ENCODE data around the gene UGT8. TPM values are rescaled to one million over a fixed set of nuclear protein-coding genes. Genes with fewer than 3 reads are reported as not detected.

Gene UGT8
- polyA plus RNA-seq, 1 of the 3 experiments (the other 2 are of a cell fraction), result not detected

GRCh38 chr4:114599903-114600552 is 1.4 kb downstream of the UGT8 start:
- no peak for TF ChIP-seq MAX (IDR thresholded peaks at IDR 0.05; ENCODE audit: low read depth)
- TF ChIP-seq USF1 (IDR thresholded peaks at IDR 0.05; ENCODE audit: borderline replicate concordance, low read depth), result no peak
- no peak for TF ChIP-seq EZH2phosphoT487 (IDR thresholded peaks at IDR 0.05; ENCODE audit: borderline replicate concordance, low read depth)
- TF ChIP-seq NFIC (IDR thresholded peaks at IDR 0.05; ENCODE audit: borderline replicate concordance), result no peak
- no peak for TF ChIP-seq CTCF (IDR thresholded peaks at IDR 0.05)
- no peak for TF ChIP-seq JUND (IDR thresholded peaks at IDR 0.05)
- no peak for TF ChIP-seq NRF1 (IDR thresholded peaks at IDR 0.05; ENCODE audit: low read depth, low read length)
- no peak for TF ChIP-seq ELF1 (IDR thresholded peaks at IDR 0.05)
- TF ChIP-seq RFX5 (IDR thresholded peaks at IDR 0.05; ENCODE audit: low read length), result no peak
- TF ChIP-seq MXI1 (IDR thresholded peaks at IDR 0.05; ENCODE audit: low read depth, low read length), result no peak
- no peak for TF ChIP-seq TAF1 (IDR thresholded peaks at IDR 0.05; ENCODE audit: borderline replicate concordance, low read depth, low read length)
- TF ChIP-seq FOXM1 (IDR thresholded peaks at IDR 0.05; ENCODE audit: low read depth), result no peak
- no peak for TF ChIP-seq RXRA (IDR thresholded peaks at IDR 0.05; ENCODE audit: borderline replicate concordance, low read depth)
- no peaks in the 10 kb centered on the region for H3K36me3 ChIP-seq (replicated peaks in 1 of 2; ENCODE audit: control insufficient read depth in 1 of 2, insufficient read depth in 2 of 2, low read length in 1 of 2)
- no peak overlapping the region for H2AFZ ChIP-seq (ENCODE audit: low read depth)
- no peak overlapping the region for H3K4me2 ChIP-seq
- no peaks in the 10 kb centered on the region for H3K9me2 ChIP-seq
- no peaks in the 10 kb centered on the region for H3K79me2 ChIP-seq (ENCODE audit: insufficient read depth)
- no peaks in the 10 kb centered on the region for H4K20me1 ChIP-seq (ENCODE audit: insufficient read depth)
- ChIA-PET CTCF (interaction anchor here (1.4 kb wide), 1 partner anchor 95 kb away, joined by 3 read pairs; no protein-coding TSS in a partner anchor), POLR2A (no interaction called here)
- peaks cover 0 to 7% of the 10 kb centered on the region in 2 experiments; a peak in 1 of 4 replicates for H3K4me1 ChIP-seq (ENCODE audit: control insufficient read depth in 1 of 2, insufficient read depth in 2 of 2, low read depth in 1 of 2, low read length in 1 of 2)
- H3F3A ChIP-seq (replicated peaks; ENCODE audit: insufficient read depth), result no peaks in the 10 kb centered on the region
- H3K27me3 ChIP-seq (ENCODE audit: insufficient read depth), result peaks cover 53% of the 10 kb centered on the region
- H3K9me3 ChIP-seq, result no peaks in the 10 kb centered on the region
- 9% methylated on average over 15 of the region's 15 CpGs for WGBS (ENCODE audit: low lambda C conversion rate)
- no peak overlapping the region for H3K27ac ChIP-seq (ENCODE audit: low read depth in 2 of 2, low read length in 1 of 2)
- DNase-seq, result no peak
- no peak overlapping the region for H3K9ac ChIP-seq
- no peak overlapping the region for H3K4me3 ChIP-seq (ENCODE audit: low read depth in 2 of 2, low read length in 1 of 2)

GRCh38 chr4:114600672-114601071 is 2.1 kb downstream of the UGT8 start:
- WGBS (ENCODE audit: low lambda C conversion rate), result 4% methylated on average over 1 of the region's 1 CpG
- POLR2A ChIA-PET, result no interaction called here
- TF ChIP-seq CTCF (IDR thresholded peaks at IDR 0.05), result no peak
- TF ChIP-seq GATA2 (CRISPR knock-in tag; IDR thresholded peaks at IDR 0.05), result no peak
- TF ChIP-seq MEF2A (IDR thresholded peaks at IDR 0.05; ENCODE audit: borderline replicate concordance, low read depth), result no peak
- no peak for TF ChIP-seq FOSL2 (IDR thresholded peaks at IDR 0.05; ENCODE audit: borderline replicate concordance, low read depth)
- no peak for TF ChIP-seq EP300 (IDR thresholded peaks at IDR 0.05; ENCODE audit: borderline replicate concordance in 1 of 2, low read depth in 1 of 2, low read length in 1 of 2)
- TF ChIP-seq REST (IDR thresholded peaks at IDR 0.05; ENCODE audit: low read depth, low read length), result no peak
- TF ChIP-seq SMC3 (IDR thresholded peaks at IDR 0.05; ENCODE audit: low read depth, low read length), result no peak

More at GRCh38 chr4:114600672-114601071, 2.1 kb downstream of the UGT8 start:
- H3K27ac ChIP-seq (ENCODE audit: low read depth in 2 of 2, low read length in 1 of 2), result no peak overlapping the region
- H3F3A ChIP-seq (replicated peaks; ENCODE audit: insufficient read depth), result no peaks in the 10 kb centered on the region
- no peaks in the 10 kb centered on the region for H4K20me1 ChIP-seq (ENCODE audit: insufficient read depth)
- no peak for DNase-seq
- CTCF ChIA-PET, result no interaction called here
- H3K79me2 ChIP-seq (ENCODE audit: insufficient read depth), result no peaks in the 10 kb centered on the region
- no peaks in the 10 kb centered on the region for H3K9me2 ChIP-seq
- no peak overlapping the region for H3K4me2 ChIP-seq
- no peak overlapping the region for H3K9ac ChIP-seq
- H3K27me3 ChIP-seq (ENCODE audit: insufficient read depth), result peaks cover 47% of the 10 kb centered on the region
- no peaks in the 10 kb centered on the region for H3K9me3 ChIP-seq
- no peak overlapping the region for H3K4me3 ChIP-seq (ENCODE audit: low read depth in 2 of 2, low read length in 1 of 2)
- H3K4me1 ChIP-seq (ENCODE audit: control insufficient read depth in 1 of 2, insufficient read depth in 2 of 2, low read depth in 1 of 2, low read length in 1 of 2), result peaks cover 0 to 7% of the 10 kb centered on the region in 2 experiments; a peak in 1 of 4 replicates
- H2AFZ ChIP-seq (ENCODE audit: low read depth), result no peak overlapping the region
- no peaks in the 10 kb centered on the region for H3K36me3 ChIP-seq (replicated peaks in 1 of 2; ENCODE audit: control insufficient read depth in 1 of 2, insufficient read depth in 2 of 2, low read length in 1 of 2)

Measured in SK-N-SH (cell line).